Neural crest cell (in vitro differentiated cells): ENCODE data around the gene SIX5. TPM values are rescaled to one million over a fixed set of nuclear protein-coding genes. Genes with fewer than 3 reads are reported as not detected.

Experiments used
- DNase-seq: peaks from one replicate; pipeline ENCODE4 v3.0.0; 2021; ENCODE audit warnings: low read depth, mixed read lengths, low spot score
- H3K27ac Mint-ChIP-seq: one replicate; pipeline ENCODE4 v1.8.0; 2021; ENCODE audit warnings: mild to moderate bottlenecking, mixed read lengths; ENCODE audit not compliant: unreplicated experiment
- H3K27me3 Mint-ChIP-seq: 2 replicates; pipeline ENCODE4 v1.8.0; 2021; ENCODE audit warnings: low read depth, mild to moderate bottlenecking, mixed read lengths
- H3K36me3 Mint-ChIP-seq: 2 replicates; pipeline ENCODE4 v1.8.0; 2021; ENCODE audit warnings: low read depth, mild to moderate bottlenecking, mixed read lengths
- H3K4me1 Mint-ChIP-seq: 2 replicates; pipeline ENCODE4 v1.8.0; 2021; ENCODE audit warnings: mixed read lengths
- H3K4me3 Mint-ChIP-seq: one replicate; pipeline ENCODE4 v1.8.0; 2021; ENCODE audit warnings: mild to moderate bottlenecking, mixed read lengths
- H3K9me3 Mint-ChIP-seq: 2 replicates; pipeline ENCODE4 v1.8.0; 2021; ENCODE audit warnings: mixed read lengths
- long read RNA-seq: library from polyadenylated mRNA; unstranded; transcript quantifications from one replicate; pipeline ENCODE4 v2.0.0, GENCODE V29; 2020
- total RNA-seq: library from RNA; stranded (reverse); gene quantifications from 2 replicates; pipeline ENCODE4 v1.2.1, GENCODE V29; 2021
- TF ChIP-seq, protein P1 (sequence below): fragments of 200-600 bp; sonication (generic); conservative IDR thresholded peaks from 2 replicates; pipeline ENCODE4 v1.5.0; 2021; ENCODE audit warnings: antibody characterized with exemption, mild to moderate bottlenecking

SIX5 gene
- total RNA-seq = 36.8 and 38.6 TPM in 2 replicates
- long read RNA-seq, partial matches to known transcripts = 0 of 1 reads
- long read RNA-seq, other reads (novel, unspliced or antisense) = 1 of 1 reads

DNA sequence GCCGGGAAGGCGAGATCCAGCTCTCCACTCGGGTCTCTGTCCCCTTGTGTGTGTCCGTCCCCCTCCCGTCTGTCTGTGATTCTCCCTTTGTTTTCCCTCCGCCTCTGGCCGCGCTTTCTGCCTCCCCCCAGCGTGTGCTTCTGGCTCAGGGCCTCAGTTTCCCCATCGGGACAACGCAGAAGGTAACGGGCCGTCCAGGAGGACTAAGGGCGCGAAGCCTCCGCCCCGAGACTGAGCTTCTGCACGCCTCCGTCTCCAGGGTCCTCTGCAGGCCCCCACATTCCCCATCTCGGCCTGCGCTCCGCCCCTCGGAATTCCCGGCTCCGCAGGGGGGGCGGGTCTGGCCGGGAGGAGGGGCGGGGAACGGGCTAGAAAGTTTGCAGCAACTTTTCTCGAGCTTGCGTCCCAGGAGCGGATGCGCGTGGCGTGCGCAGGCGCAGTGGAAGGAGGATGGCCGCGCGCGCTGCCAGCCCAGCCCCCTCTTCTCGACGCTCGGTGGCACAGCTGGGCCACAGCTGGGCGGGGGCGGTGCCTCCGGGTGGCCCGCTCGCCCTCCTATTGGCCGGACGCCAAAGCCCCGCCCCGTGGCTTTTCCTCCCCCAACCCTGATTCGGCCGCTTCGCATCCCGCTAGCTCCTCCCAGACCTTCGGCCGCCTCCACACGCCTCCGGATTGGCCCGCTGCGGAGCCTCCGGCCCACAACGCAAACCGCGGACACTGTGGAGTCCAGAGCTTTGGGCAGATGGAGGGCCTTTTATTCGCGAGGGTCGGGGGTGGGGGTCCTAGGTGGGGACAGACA lies at the start of gene SIX5:
SIX5 (minus strand) TSS at position 269 of the 799 bp plus-strand sequence. CDS start 408 bp downstream, outside the sequence.
- Mint-ChIP-seq H3K36me3 (peaks cover 10% of the 10 kb centered on the region), H3K27ac (peak within 1 kb of the TSS; percentile 100), H3K4me3 (peak within 1 kb of the TSS; percentile 98), H3K27me3 (peaks cover 30% of the 10 kb centered on the region), H3K9me3 (no peaks in the 10 kb centered on the region), H3K4me1 (peaks cover 35% of the 10 kb centered on the region)
- TF ChIP-seq, protein P1, sequence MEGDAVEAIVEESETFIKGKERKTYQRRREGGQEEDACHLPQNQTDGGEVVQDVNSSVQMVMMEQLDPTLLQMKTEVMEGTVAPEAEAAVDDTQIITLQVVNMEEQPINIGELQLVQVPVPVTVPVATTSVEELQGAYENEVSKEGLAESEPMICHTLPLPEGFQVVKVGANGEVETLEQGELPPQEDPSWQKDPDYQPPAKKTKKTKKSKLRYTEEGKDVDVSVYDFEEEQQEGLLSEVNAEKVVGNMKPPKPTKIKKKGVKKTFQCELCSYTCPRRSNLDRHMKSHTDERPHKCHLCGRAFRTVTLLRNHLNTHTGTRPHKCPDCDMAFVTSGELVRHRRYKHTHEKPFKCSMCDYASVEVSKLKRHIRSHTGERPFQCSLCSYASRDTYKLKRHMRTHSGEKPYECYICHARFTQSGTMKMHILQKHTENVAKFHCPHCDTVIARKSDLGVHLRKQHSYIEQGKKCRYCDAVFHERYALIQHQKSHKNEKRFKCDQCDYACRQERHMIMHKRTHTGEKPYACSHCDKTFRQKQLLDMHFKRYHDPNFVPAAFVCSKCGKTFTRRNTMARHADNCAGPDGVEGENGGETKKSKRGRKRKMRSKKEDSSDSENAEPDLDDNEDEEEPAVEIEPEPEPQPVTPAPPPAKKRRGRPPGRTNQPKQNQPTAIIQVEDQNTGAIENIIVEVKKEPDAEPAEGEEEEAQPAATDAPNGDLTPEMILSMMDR = no peak
- DNase-seq = peak; percentile 96

DNA sequence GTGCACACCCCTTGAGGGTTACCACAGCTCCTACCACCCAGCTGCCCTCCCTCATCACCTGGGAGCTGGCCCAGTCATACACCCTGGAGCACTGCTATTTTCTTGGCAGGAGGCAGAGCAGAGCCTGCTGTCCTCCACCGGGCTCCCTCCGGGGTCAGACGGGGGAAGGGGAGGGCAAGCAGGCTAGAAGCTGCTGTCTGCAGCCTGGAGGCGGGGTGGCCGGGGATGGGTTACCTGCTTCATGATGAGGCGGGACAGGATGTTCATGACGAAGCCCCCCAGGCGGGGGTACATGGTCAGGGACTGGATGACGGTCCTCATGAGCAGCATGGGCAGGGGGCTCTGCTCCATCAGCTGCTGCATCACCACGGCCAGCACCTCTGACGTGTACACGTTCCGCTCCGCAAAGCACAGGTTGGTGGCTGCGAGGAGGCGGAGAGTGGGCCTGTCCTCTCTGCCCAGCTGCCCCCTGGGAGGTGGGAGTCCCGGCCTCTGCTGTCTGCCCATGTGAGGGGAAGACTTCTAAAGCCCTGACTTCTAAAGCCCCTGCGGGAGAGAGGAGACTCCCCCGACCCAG lies 48.8 kb upstream of the SIX5 start:
- TF ChIP-seq, protein P1 = no peak
- Mint-ChIP-seq H3K27ac (no peak overlapping the region), H3K4me3 (peak overlapping the region; percentile 92), H3K9me3 (no peaks in the 10 kb centered on the region), H3K4me1 (peaks cover 11% of the 10 kb centered on the region), H3K27me3 (peaks cover 3% of the 10 kb centered on the region), H3K36me3 (peaks cover 6% of the 10 kb centered on the region)
- no peak for DNase-seq

DNA sequence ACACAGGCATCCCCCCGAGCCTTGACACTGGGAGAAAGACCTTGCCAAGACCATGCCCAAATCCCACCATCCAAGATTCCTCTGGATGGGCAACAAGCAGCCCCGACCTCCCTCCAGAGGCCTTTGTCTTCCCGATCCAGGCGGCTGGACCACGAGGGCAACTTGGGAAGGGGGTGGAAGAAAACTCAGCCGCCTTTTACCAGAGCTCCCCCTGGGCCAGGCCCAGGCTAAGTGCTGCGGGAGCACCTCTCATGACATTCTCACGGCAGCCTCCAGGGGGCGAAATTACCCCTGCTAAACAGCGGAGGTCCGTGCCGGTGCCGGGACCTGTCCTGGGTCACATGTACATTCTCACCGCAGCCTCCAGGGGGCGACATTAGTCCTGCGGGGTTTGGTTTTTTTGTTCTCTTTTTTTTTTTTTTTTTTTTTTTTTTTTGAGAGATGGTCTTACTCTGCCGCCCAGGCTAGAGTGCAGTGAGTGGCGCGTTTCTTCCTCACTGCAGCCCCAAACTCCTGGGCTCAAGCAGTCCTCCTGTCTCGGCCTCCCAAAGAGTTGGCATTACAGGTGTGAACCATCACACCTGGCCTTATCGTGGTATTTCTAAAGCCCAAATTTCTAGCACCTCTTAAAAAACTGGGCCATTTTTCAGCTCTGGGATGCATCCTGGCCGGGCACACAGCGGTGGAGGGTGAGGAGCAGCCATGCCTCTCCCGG lies 48.1 kb upstream of the SIX5 start:
- peak; percentile 100 for DNase-seq
- peaks cover 11% of the 10 kb centered on the region for H3K4me1 Mint-ChIP-seq
- peak overlapping the region; percentile 12 for H3K27ac Mint-ChIP-seq
- H3K4me3 Mint-ChIP-seq = peak overlapping the region; percentile 92
- H3K36me3 Mint-ChIP-seq = peaks cover 6% of the 10 kb centered on the region
- H3K27me3 Mint-ChIP-seq = peaks cover 3% of the 10 kb centered on the region
- TF ChIP-seq, protein P1 = peak; percentile 96
- no peaks in the 10 kb centered on the region for H3K9me3 Mint-ChIP-seq

DNA sequence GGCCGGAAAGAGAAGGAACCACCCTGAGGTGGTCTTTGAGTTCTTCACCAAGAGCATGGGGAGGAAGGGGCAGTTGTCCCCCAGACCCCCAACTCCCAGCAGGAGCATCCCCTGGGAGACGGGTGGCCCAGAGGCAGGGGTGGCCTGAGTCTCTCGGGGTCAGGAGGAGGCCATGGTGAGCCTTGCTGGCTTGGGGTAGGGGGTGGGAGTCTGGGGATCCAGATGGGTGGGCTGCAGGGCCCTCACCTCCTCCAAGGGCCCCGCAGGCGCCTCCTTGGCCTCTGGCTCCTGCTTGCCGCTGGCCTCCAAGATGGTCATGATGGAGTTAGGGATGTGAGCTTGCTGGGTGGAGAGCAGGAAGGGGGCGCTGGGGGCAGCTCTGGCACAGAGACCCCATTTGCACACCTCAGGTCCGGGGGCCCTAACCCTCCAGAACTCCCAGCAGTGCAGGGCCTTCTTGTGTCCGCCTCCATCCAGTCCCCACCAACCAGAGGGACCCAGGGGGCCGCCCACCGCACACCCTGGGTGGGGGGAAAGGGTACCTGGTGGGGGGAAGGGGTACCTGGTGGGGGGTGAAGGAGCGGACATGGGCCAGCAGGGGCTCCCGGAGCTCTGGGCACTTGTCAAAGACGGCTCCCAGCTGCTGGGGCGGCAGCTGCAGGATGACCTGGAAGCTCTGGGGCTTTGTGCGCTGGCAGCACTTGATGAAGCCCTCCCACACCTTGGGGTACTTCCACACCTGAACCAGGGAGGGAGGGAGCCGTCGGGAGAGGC lies 47.4 kb upstream of the SIX5 start:
- H3K36me3 Mint-ChIP-seq = peaks cover 6% of the 10 kb centered on the region
- H3K4me3 Mint-ChIP-seq = peak overlapping the region; percentile 92
- DNase-seq = no peak
- peak overlapping the region; percentile 12 for H3K27ac Mint-ChIP-seq
- TF ChIP-seq, protein P1 = no peak
- H3K4me1 Mint-ChIP-seq = peaks cover 11% of the 10 kb centered on the region
- H3K9me3 Mint-ChIP-seq = no peaks in the 10 kb centered on the region
- H3K27me3 Mint-ChIP-seq = peaks cover 3% of the 10 kb centered on the region
